Common myeloid progenitor, CD34-positive (primary cell): ENCODE data around the gene C2orf49.

ENCODE experiments used
- CTCF ChIA-PET: fragments of 350-600 bp; sonication (Branson Sonifier 250); formaldehyde crosslinking; loops from one replicate; lab custom pipeline; 2021; ENCODE audit warnings: antibody characterized with exemption; lab: Charles Lee
- POLR2A ChIA-PET: fragments of 350-600 bp; sonication (Branson Sonifier 250); formaldehyde crosslinking; loops from one replicate; lab custom pipeline; 2021; ENCODE audit warnings: antibody characterized with exemption; lab: Charles Lee
- DNase-seq, 3 donors: peaks; one replicate each; pipeline versions ENCODE4 v3.0.0 to v3.0.0-alpha.2; 2013
- H3K27ac ChIP-seq, 2 experiments: 1 replicate in 1 of 2; 2 replicates in 1 of 2; pipeline ENCODE4 v1.7.0; 2013; ENCODE audit warnings: inconsistent platforms in 2 of 2, low read length in 2 of 2, mild to moderate bottlenecking in 2 of 2, low read depth in 1 of 2, moderate library complexity in 1 of 2; ENCODE audit not compliant: severe bottlenecking in 2 of 2, insufficient read depth in 1 of 2, poor library complexity in 1 of 2
- H3K27me3 ChIP-seq, 5 experiments: replicated peaks in 2 of 5; 1 replicate in 3 of 5; 2 replicates in 2 of 5; pipeline versions ENCODE4 v1.6.1 to v1.7.0; 2013; ENCODE audit warnings: low read length in 4 of 5, mild to moderate bottlenecking in 2 of 5, moderate library complexity in 2 of 5, inconsistent platforms in 1 of 5; ENCODE audit not compliant: insufficient read depth in 5 of 5, control insufficient read depth in 4 of 5
- H3K36me3 ChIP-seq, 4 experiments: 1 replicate in 2 of 4; 2 replicates in 2 of 4; pipeline versions ENCODE4 v1.6.1 to v1.7.0; 2013; ENCODE audit warnings: low read length in 3 of 4, control low read depth in 1 of 4, mild to moderate bottlenecking in 1 of 4; ENCODE audit not compliant: control insufficient read depth in 4 of 4, insufficient read depth in 4 of 4
- H3K4me1 ChIP-seq, 4 experiments: 1 replicate in 3 of 4; 2 replicates in 1 of 4; pipeline versions ENCODE4 v1.6.1 to v1.7.1; 2013; ENCODE audit warnings: low read length in 3 of 4, mild to moderate bottlenecking in 3 of 4, control low read depth in 1 of 4, inconsistent platforms in 1 of 4, moderate library complexity in 1 of 4; ENCODE audit not compliant: control insufficient read depth in 4 of 4, insufficient read depth in 4 of 4; ENCODE audit errors: control extremely low read depth in 1 of 4
- H3K4me3 ChIP-seq, 7 experiments: 1 replicate in 4 of 7; 2 replicates in 3 of 7; pipeline versions ENCODE4 v1.5.1 to v1.7.0; 2013; ENCODE audit warnings: mild to moderate bottlenecking in 7 of 7, low read length in 6 of 7, moderate library complexity in 6 of 7, inconsistent platforms in 2 of 7, low read depth in 2 of 7, control low read depth in 1 of 7; ENCODE audit not compliant: insufficient read depth in 4 of 7, control insufficient read depth in 1 of 7; ENCODE audit errors: extremely low read depth in 1 of 7
- H3K9me3 ChIP-seq, 5 experiments: 1 replicate in 4 of 5; 2 replicates in 1 of 5; pipeline versions ENCODE4 v1.6.1 to v1.7.1; 2013; ENCODE audit warnings: low read length in 4 of 5, mild to moderate bottlenecking in 2 of 5, inconsistent platforms in 1 of 5, low read depth in 1 of 5, moderate library complexity in 1 of 5; ENCODE audit not compliant: control insufficient read depth in 4 of 5, insufficient read depth in 2 of 5; ENCODE audit errors: control extremely low read depth in 1 of 5
- WGBS: methylation state at CpG from one replicate; pipeline ENCODE4 v1.1.5; 2013; ENCODE audit not compliant: insufficient coverage; 5-methylcytosine and 5-hydroxymethylcytosine counted together

The C2orf49 gene

DNA sequence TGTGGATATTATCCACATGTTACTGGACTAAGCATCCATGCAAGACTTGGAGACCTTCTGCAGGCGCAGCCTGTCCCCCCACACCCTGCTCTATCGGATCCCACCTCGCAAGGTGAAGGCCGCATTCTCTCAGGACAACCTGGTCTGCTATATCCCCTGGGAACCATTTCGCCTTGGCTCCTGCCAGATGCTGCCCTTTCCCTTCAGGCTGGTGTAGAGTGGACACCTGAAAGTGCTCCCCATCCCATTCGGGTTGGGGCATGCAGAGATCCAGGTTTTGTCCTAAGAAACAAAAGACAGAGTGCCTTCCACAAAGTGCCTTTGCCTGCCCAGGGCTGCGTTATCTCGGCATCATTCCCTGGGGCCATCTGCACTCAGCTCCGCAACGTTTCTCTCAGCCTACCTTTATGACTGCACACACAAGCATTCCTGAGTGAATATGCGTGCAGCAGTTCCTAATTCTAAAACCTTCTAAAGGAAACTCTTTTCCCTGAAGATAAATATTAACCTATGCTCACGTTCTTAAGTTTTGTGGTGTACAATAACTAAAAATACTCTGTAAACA, 41.0 kb downstream of the C2orf49 start:
- ChIA-PET CTCF (interaction anchor here (0.6 to 4.9 kb wide), 6 partner anchors 11 to 143 kb away, joined by 3 to 17 read pairs (median 4); partner anchors contain the start of gene FHL2), POLR2A (no interaction called here)
- no peaks in the 10 kb centered on the region for H3K27me3 ChIP-seq
- no peak overlapping the region for H3K27ac ChIP-seq
- H3K36me3 ChIP-seq = peaks cover 0 to 20% (median 3%) of the 10 kb centered on the region in 4 experiments
- H3K4me3 ChIP-seq = no peak overlapping the region
- H3K4me1 ChIP-seq = peaks cover 8 to 53% (median 23%) of the 10 kb centered on the region in 4 experiments
- 95% methylated on average over 9 of the region's 12 CpGs for whole genome bisulfite sequencing
- H3K9me3 ChIP-seq = no peaks in the 10 kb centered on the region
- no peak for DNase-seq

DNA sequence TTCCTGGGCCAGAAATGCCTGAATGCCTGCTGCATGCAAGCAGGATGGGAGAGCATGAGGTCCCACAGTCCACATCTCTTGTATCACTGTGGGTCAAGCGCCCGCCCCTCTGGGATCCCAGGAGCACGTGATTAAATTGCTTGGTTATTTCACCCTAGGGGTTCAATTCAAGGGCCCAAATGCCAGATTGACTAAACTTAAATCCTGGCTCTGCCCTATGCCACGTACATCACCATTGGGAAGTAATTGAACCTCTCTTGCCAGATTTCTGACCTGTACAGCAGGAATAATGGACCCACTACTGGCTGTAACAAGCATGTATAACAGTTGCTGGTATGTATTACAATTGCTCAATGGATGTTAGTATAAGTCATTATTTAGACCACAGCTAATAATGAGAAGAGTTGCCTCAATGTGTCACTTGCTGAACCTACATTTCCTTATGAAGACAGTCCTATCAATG, 41.6 kb downstream of the C2orf49 start:
- POLR2A ChIA-PET = no interaction called here
- H3K36me3 ChIP-seq = peaks cover 0 to 15% (median under 1%) of the 10 kb centered on the region in 4 experiments
- H3K27me3 ChIP-seq = no peaks in the 10 kb centered on the region
- 95% methylated on average over 4 of the region's 4 CpGs for WGBS
- no peak for DNase-seq
- H3K27ac ChIP-seq = no peak overlapping the region
- H3K4me1 ChIP-seq = peaks cover 14 to 59% (median 28%) of the 10 kb centered on the region in 4 experiments
- H3K4me3 ChIP-seq = no peak overlapping the region
- no peaks in the 10 kb centered on the region for H3K9me3 ChIP-seq
- CTCF ChIA-PET = interaction anchor here (0.9 to 4.9 kb wide), 7 partner anchors 10 to 165 kb away, joined by 3 to 17 read pairs (median 3); partner anchors contain the start of gene FHL2

DNA sequence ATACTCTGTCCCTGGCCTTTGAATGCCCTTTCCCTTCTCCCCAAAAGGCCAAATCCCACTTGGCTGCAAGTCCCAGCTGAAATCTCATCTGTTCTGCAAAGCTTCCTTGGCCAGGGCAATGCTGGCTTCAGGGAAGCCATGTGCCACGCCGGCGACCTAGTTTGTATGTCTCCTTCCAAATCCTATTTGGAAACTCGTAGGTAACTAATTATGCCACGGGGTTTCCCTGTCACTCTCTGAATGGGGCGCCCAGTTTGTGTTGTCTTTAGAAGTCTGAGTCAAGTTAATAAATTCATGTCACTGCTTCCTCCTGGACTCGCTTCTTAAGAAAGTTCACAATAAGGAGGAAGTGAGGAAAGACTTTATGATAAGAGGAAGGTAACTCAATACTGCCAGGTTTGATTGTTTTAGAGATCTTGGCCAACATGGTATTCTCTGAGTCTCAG, 42.4 kb downstream of the C2orf49 start:
- Histone ChIP-seq H3K4me3 (no peak overlapping the region), H3K27ac (peak overlapping the region in 1 of 2 experiments; percentile 74), H3K36me3 (peaks cover 0 to 12% (median 1%) of the 10 kb centered on the region in 4 experiments), H3K4me1 (peaks cover 16 to 67% (median 33%) of the 10 kb centered on the region in 4 experiments), H3K9me3 (no peaks in the 10 kb centered on the region), H3K27me3 (no peaks in the 10 kb centered on the region)
- 62% methylated on average over 6 of the region's 7 CpGs for WGBS
- peak in 2 of 3 donors; percentile 61 to 70 for DNase-seq
- POLR2A ChIA-PET = no interaction called here
- CTCF ChIA-PET = interaction anchor here (0.9 to 4.9 kb wide), 7 partner anchors 11 to 164 kb away, joined by 3 to 17 read pairs (median 3); partner anchors contain the start of gene FHL2

DNA sequence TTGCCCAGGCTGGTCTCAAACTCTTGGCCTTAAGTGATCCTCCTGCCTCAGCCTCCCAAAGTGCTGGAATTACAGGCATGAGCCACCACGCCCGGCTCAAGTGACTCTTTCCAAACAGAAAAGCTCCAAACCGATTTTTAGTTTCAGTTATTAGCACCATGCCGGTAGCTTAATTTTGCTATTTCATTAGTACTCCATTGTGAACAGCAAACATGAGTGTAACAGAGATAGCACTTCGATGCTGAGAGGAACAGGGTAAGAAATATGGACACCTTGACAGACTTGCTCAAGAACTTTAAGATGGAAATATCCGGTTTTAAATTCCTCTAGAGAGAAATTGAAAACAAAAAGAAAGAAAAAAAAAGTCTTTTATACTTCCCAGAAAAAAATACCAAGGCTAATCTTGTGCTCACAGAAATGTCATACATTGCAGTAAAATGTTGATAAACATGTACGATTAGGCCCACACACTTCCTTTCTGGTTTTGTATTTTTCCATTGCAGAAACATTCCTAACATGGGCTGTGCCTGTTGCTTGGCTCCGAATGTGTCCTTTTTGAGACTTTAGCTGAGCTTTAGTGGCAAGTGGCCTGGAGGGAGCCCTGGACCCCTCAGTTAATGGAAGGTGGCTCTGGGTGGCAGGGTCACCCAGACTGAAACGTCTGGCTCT, 43.2 kb downstream of the C2orf49 start:
- H3K27ac ChIP-seq = peak overlapping the region in 1 of 2 experiments; percentile 74
- H3K4me3 ChIP-seq = peak overlapping the region in 2 of 7 experiments; percentile 16 to 19
- peak in 2 of 3 donors; percentile 43 to 72 for DNase-seq

DNA sequence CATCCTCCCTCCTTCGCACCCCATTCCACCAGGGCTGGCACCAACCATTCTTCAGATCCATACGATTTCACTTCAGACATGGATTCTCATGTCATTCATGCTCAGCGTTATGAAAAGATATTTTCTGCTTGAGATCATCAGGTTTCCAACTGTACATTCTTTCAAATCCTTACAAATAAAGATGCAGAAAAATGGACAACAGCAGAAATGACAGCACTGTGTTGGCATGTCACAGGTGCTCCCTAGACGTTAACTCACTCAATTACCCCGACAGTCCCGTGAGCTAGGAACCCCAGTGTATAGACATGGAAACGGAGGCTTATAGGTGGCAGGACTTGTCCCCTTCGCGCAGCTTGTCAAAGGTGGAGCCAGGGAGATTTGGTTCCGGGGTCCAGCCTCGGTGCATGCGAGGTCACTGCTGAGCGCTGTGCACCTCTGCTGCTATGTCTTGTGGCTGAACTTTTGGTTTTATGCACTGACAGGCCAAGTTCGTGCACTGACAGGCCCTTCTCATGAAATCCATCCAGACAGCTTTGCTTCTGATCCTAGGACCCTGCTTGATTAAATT, 43.8 kb downstream of the C2orf49 start:
- ChIA-PET CTCF (interaction anchor here (0.8 to 4.9 kb wide), 3 partner anchors 9 to 140 kb away, joined by 3 to 17 read pairs (median 11); partner anchors contain the start of gene FHL2), POLR2A (no interaction called here)
- Histone ChIP-seq H3K9me3 (no peaks in the 10 kb centered on the region), H3K4me1 (peaks cover 16 to 81% (median 33%) of the 10 kb centered on the region in 4 experiments), H3K27ac (peak overlapping the region in 1 of 2 experiments; percentile 74), H3K27me3 (no peaks in the 10 kb centered on the region), H3K4me3 (no peak overlapping the region), H3K36me3 (peaks cover 0 to 7% (median 4%) of the 10 kb centered on the region in 4 experiments)
- DNase-seq = no peak
- WGBS = 78% methylated on average over 13 of the region's 14 CpGs

More for the DNA sequence above, 43.2 kb downstream of the C2orf49 start:
- Histone ChIP-seq H3K36me3 (peaks cover 0 to 7% (median 4%) of the 10 kb centered on the region in 4 experiments), H3K9me3 (no peaks in the 10 kb centered on the region), H3K4me1 (peaks cover 16 to 75% (median 33%) of the 10 kb centered on the region in 4 experiments), H3K27me3 (no peaks in the 10 kb centered on the region)
- WGBS = 42% methylated on average over 4 of the region's 9 CpGs
- CTCF ChIA-PET = interaction anchor here (1.0 to 4.9 kb wide), 3 partner anchors 18 to 141 kb away, joined by 3 to 17 read pairs (median 11); partner anchors contain the start of gene FHL2
- POLR2A ChIA-PET = no interaction called here

DNA sequence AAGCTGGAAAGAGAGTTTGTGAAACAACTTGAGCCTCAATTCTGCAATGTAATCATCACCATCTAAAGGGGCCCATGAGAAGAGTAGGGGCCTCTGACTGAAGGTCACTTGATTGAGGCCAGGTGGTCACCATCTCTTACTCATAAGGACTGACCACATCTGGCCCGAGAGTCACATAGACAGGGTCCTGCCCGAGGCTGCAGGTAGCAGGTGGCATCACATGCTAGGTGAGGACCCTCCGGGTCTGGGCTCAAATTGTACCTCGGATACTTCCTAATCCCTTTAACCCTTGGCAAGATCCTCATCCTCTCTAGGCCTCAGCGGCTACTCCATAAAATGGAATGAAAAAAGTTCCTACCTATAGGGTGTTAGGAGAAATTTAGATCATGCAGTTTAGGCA, 44.8 kb downstream of the C2orf49 start:
- Histone ChIP-seq H3K27me3 (no peaks in the 10 kb centered on the region), H3K9me3 (no peaks in the 10 kb centered on the region), H3K4me3 (no peak overlapping the region), H3K36me3 (peaks cover 0 to 5% (median 1%) of the 10 kb centered on the region in 4 experiments), H3K4me1 (peaks cover 16 to 82% (median 33%) of the 10 kb centered on the region in 4 experiments), H3K27ac (no peak overlapping the region)
- ChIA-PET CTCF (interaction anchor here (0.8 to 1.8 kb wide), 2 partner anchors 72 to 139 kb away, joined by 3 to 4 read pairs; no protein-coding TSS in a partner anchor), POLR2A (no interaction called here)
- 100% methylated on average over 4 of the region's 5 CpGs for WGBS
- DNase-seq = no peak
